PFSK-1 (cell line): ENCODE results near the gene HLA-DPA1.

Experiments
- FOXP2 ChIP-seq: optimal IDR thresholded peaks from 2 replicates; pipeline ENCODE3; 2011; ENCODE audit warnings: borderline replicate concordance, control low read depth, inconsistent platforms; ENCODE audit not compliant: insufficient read depth; ENCODE audit errors: extremely low read length, extremely low read depth
- POLR2AphosphoS5 ChIP-seq: IDR thresholded peaks from 2 replicates; pipeline ENCODE4 v1.6.1; 2012; ENCODE audit warnings: low read depth, mild to moderate bottlenecking, control low read depth, low read length, moderate library complexity
- REST ChIP-seq, 2 experiments: IDR thresholded peaks; 2 replicates each; pipeline versions ENCODE4 v1.6.1 to v1.8.0; 2011 to 2012; ENCODE audit warnings: low read depth in 2 of 2, low read length in 2 of 2, control low read depth in 1 of 2, inconsistent platforms in 1 of 2, mild to moderate bottlenecking in 1 of 2, moderate library complexity in 1 of 2; ENCODE audit not compliant: insufficient read depth in 1 of 2
- SIN3A ChIP-seq: IDR thresholded peaks from 2 replicates; pipeline ENCODE4 v1.6.1; 2012; ENCODE audit warnings: mild to moderate bottlenecking, low read length, moderate library complexity, borderline replicate concordance; ENCODE audit not compliant: insufficient read depth
- TAF1 ChIP-seq: IDR thresholded peaks from 2 replicates; pipeline ENCODE4 v1.6.1; 2012; ENCODE audit warnings: low read length, control low read depth, borderline replicate concordance; ENCODE audit not compliant: insufficient read depth

Gene HLA-DPA1

GRCh38 chr6:33050014-33050810 lies 23.2 kb downstream of the HLA-DPA1 start:
- TF ChIP-seq POLR2AphosphoS5 (no peak), SIN3A (no peak), REST (IDR thresholded peaks at IDR 0.05; ENCODE audit: insufficient read depth in 1 of 2, low read depth in 2 of 2, low read length in 2 of 2) (no peak), FOXP2 (no peak), TAF1 (no peak)

- TF ChIP-seq FOXP2 (no peak), POLR2AphosphoS5 (no peak), TAF1 (no peak), SIN3A (no peak), REST (IDR thresholded peaks at IDR 0.05; ENCODE audit: insufficient read depth in 1 of 2, low read depth in 2 of 2, low read length in 2 of 2) (no peak)
Observed at GRCh38 chr6:33049323-33050013, 24.0 kb downstream of the HLA-DPA1 start.

- TF ChIP-seq TAF1 (no peak), SIN3A (no peak)
Observed at GRCh38 chr6:33040157-33040556, 33.3 kb downstream of the HLA-DPA1 start.

- no peak for TF ChIP-seq TAF1
- no peak for TF ChIP-seq SIN3A
- no peak for TF ChIP-seq POLR2AphosphoS5
- no peak for TF ChIP-seq REST (IDR thresholded peaks at IDR 0.05; ENCODE audit: insufficient read depth in 1 of 2, low read depth in 2 of 2, low read length in 2 of 2)
- no peak for TF ChIP-seq FOXP2
Observed at GRCh38 chr6:33036535-33036934, 36.9 kb downstream of the HLA-DPA1 start.

- TF ChIP-seq REST (IDR thresholded peaks at IDR 0.05; ENCODE audit: insufficient read depth in 1 of 2, low read depth in 2 of 2, low read length in 2 of 2) (no peak), POLR2AphosphoS5 (no peak), TAF1 (no peak), SIN3A (no peak), FOXP2 (no peak)
Observed at GRCh38 chr6:33034554-33034953, 38.9 kb downstream of the HLA-DPA1 start.
